ENCODE measurements around the gene CCDC68.

Gene CCDC68

GRCh38 chr18:54916507-54916906 lies 42.8 kb downstream of the CCDC68 start:
- Mint-ChIP-seq H3K36me3 (no peaks in the 10 kb centered on the region), H3K27me3 (no peaks in the 10 kb centered on the region), H3K4me1 (ENCODE audit: low read depth) (no peaks in the 10 kb centered on the region), H3K9me3 (ENCODE audit: low read depth) (no peaks in the 10 kb centered on the region), H3K27ac (no peak overlapping the region), H3K4me3 (no peak overlapping the region)

DNA sequence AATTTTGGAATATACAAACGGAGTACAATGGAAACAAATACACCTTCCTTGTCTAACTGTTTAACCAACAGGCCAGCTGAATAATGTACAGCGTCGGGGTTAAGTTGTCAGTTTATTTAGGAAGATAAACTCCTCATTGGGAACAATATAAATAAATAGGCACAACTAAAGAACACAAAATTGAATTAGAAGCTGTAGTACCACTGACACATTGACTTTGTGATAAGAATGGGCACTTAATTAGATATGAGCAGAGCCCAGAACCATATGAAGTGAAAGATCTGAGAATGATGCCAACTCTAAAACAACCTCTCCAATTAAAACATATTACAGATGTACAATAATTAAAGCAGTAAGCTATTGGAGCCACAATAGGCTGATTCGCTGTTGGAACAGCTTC lies 44.4 kb downstream of the CCDC68 start:
- no peaks in the 10 kb centered on the region for H3K9me3 Mint-ChIP-seq (ENCODE audit: low read depth)
- H3K27ac Mint-ChIP-seq, result no peak overlapping the region
- H3K36me3 Mint-ChIP-seq, result no peaks in the 10 kb centered on the region

DNA sequence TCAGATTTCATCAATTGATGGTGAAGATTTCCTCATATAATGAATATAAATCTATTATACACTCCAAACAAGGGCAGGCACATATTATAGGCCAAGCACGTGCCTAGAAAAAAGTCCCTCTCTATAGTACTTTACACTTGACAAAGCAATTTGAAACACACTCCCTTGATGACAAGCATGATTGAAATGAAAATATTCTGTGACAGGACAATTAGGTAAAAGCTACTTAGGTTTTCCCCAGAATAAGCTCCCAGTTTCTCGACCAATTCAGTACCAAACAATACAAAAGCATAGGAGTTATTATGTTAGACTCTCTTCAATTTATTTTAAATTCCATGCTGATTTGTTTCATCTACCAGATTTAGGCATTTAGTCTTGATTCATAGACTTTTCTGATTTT lies 47.7 kb downstream of the CCDC68 start:
- Mint-ChIP-seq H3K27ac (no peak overlapping the region), H3K36me3 (no peaks in the 10 kb centered on the region), H3K9me3 (ENCODE audit: low read depth) (no peaks in the 10 kb centered on the region), H3K4me3 (no peak overlapping the region), H3K27me3 (peaks cover 2% of the 10 kb centered on the region), H3K4me1 (ENCODE audit: low read depth) (no peaks in the 10 kb centered on the region)

More for the DNA sequence above, 44.4 kb downstream of the CCDC68 start:
- Mint-ChIP-seq H3K4me3 (no peak overlapping the region), H3K27me3 (no peaks in the 10 kb centered on the region), H3K4me1 (ENCODE audit: low read depth) (no peaks in the 10 kb centered on the region)

- H3K4me1 Mint-ChIP-seq (ENCODE audit: low read depth), result no peaks in the 10 kb centered on the region
- H3K27ac Mint-ChIP-seq, result no peak overlapping the region
- H3K36me3 Mint-ChIP-seq, result no peaks in the 10 kb centered on the region
- no peak overlapping the region for H3K4me3 Mint-ChIP-seq
- H3K9me3 Mint-ChIP-seq (ENCODE audit: low read depth), result no peaks in the 10 kb centered on the region
- peaks cover 2% of the 10 kb centered on the region for H3K27me3 Mint-ChIP-seq
Measured at GRCh38 chr18:54910161-54910919, 48.9 kb downstream of the CCDC68 start.

DNA sequence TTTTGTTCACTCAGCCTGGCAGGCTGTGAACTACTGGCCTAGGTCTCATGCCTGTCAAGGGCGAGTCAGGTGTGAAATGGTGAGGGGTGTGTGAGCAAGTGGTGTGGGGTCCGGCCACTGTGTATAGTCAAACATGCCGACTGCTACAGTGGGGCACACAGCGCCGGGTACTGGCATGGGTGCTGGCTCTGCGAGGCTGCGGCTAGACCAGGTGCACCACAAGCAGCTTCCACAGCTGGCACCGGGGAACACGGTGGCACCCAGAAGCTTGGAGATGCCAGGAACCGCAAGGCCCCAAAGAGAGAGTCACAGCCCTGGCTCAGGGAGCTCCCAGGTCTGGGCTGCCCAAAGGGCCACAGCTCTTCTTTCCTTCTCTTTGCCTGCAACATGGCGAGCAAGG lies 49.7 kb downstream of the CCDC68 start:
- Mint-ChIP-seq H3K27ac (no peak overlapping the region), H3K4me3 (no peak overlapping the region), H3K9me3 (ENCODE audit: low read depth) (no peaks in the 10 kb centered on the region), H3K27me3 (peaks cover 2% of the 10 kb centered on the region), H3K36me3 (no peaks in the 10 kb centered on the region), H3K4me1 (ENCODE audit: low read depth) (no peaks in the 10 kb centered on the region)

DNA sequence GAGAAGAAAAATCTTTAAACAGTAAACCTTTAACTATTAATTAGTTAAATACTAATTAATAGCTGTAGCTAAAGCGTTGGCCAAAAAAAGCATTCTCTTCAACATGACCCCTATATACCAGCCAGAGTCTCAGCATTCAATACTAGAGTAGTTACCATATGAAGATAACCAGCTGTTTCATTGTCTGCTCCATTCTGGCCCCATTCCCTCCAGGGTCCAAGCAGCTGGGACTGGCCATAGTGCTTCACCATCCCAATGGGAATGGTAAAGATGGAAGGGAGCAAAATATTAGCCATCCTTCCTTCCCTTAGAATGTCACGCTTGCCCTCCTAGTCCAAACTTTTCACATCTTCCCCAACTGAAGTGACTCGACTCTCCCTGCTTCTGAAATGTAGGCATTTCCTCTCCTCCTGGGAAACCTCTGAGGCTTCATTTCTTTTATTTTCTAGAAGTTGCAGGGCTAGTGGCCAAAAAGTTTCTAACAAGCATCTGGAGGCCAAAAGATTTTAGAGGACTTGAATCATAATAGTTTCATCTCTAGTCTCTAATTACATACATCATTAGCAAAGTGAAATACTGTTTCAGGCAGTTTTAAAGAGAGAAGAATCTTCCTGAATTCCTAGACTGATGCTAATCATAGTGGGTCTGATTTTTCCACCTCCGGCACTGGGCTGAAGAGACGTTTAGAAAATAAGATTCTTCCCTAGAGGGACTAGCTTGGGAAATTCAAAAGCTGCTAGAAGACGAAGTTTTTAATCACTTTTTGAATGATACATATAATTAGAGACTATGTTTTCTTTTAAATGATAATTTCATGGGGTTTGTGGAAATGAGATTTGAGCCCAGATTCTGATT lies 52.7 kb downstream of the CCDC68 start:
- Mint-ChIP-seq H3K27me3 (peaks cover 2% of the 10 kb centered on the region), H3K27ac (no peak overlapping the region), H3K36me3 (no peaks in the 10 kb centered on the region)

GRCh38 chr18:54905629-54906028 lies 53.6 kb downstream of the CCDC68 start:
- Mint-ChIP-seq H3K36me3 (no peaks in the 10 kb centered on the region), H3K9me3 (ENCODE audit: low read depth) (no peaks in the 10 kb centered on the region), H3K27ac (no peak overlapping the region), H3K4me1 (ENCODE audit: low read depth) (no peaks in the 10 kb centered on the region), H3K27me3 (peaks cover 2% of the 10 kb centered on the region), H3K4me3 (no peak overlapping the region)

More for the DNA sequence above, 52.7 kb downstream of the CCDC68 start:
- H3K4me3 Mint-ChIP-seq, result no peak overlapping the region
- no peaks in the 10 kb centered on the region for H3K9me3 Mint-ChIP-seq (ENCODE audit: low read depth)
- H3K4me1 Mint-ChIP-seq (ENCODE audit: low read depth), result no peaks in the 10 kb centered on the region

DNA sequence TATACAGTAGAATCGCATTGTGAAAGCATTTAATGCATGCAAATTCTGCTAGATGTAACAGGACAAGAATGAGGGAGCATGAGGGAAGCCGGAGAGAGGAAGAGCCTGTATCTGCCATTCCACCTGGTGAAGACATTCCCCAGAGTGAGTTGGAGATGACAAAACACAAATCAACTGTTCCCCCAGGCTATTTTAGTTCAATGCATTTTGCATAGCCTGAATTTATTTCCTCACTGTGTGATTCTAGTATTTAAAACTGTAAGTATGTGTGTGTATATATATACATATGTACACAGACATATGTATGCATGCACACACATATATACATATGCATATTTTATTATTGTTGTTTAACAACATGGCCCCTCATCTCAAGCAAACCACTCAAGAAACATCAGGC lies 54.7 kb downstream of the CCDC68 start:
- Mint-ChIP-seq H3K9me3 (ENCODE audit: low read depth) (no peaks in the 10 kb centered on the region), H3K4me3 (no peak overlapping the region), H3K4me1 (ENCODE audit: low read depth) (no peaks in the 10 kb centered on the region), H3K36me3 (no peaks in the 10 kb centered on the region), H3K27ac (no peak overlapping the region), H3K27me3 (peaks cover 3% of the 10 kb centered on the region)

GRCh38 chr18:54900290-54900689 lies 59.0 kb downstream of the CCDC68 start:
- H3K36me3 Mint-ChIP-seq, result no peaks in the 10 kb centered on the region
- no peak overlapping the region for H3K4me3 Mint-ChIP-seq
- peaks cover 1% of the 10 kb centered on the region for H3K27me3 Mint-ChIP-seq
- no peaks in the 10 kb centered on the region for H3K4me1 Mint-ChIP-seq (ENCODE audit: low read depth)
- no peak overlapping the region for H3K27ac Mint-ChIP-seq
- H3K9me3 Mint-ChIP-seq (ENCODE audit: low read depth), result no peaks in the 10 kb centered on the region

DNA sequence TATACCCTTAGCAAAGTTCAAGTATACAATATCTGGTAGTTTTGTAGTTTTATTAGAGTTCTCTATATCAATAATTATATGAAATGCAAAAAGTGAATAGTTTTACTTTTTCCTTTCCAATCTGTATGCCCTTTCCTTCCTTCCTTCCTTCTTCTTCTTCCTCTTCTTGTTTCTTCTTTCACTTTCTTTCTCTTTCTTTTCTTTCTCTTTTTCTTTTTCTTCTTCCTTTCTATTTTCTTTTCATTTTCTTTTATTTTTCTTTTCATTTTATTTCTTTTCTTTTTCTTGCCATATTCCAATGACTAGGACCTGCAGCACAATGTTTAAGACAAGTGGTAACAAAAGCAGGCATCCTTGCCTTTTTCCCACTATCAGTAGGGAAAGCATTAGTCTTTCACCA lies 59.8 kb downstream of the CCDC68 start:
- no peak overlapping the region for H3K27ac Mint-ChIP-seq
- no peaks in the 10 kb centered on the region for H3K4me1 Mint-ChIP-seq (ENCODE audit: low read depth)
- no peaks in the 10 kb centered on the region for H3K36me3 Mint-ChIP-seq
- no peaks in the 10 kb centered on the region for H3K9me3 Mint-ChIP-seq (ENCODE audit: low read depth)
- no peak overlapping the region for H3K4me3 Mint-ChIP-seq
- peaks cover 1% of the 10 kb centered on the region for H3K27me3 Mint-ChIP-seq

- H3K9me3 Mint-ChIP-seq (ENCODE audit: low read depth), result no peaks in the 10 kb centered on the region
- H3K36me3 Mint-ChIP-seq, result no peaks in the 10 kb centered on the region
- H3K27ac Mint-ChIP-seq, result no peak overlapping the region
- H3K4me1 Mint-ChIP-seq (ENCODE audit: low read depth), result no peaks in the 10 kb centered on the region
- H3K27me3 Mint-ChIP-seq, result peaks cover 1% of the 10 kb centered on the region
- no peak overlapping the region for H3K4me3 Mint-ChIP-seq
Measured at GRCh38 chr18:54888933-54889332, 70.3 kb downstream of the CCDC68 start.

GRCh38 chr18:54888378-54888777 lies 70.9 kb downstream of the CCDC68 start:
- Mint-ChIP-seq H3K9me3 (ENCODE audit: low read depth) (no peaks in the 10 kb centered on the region), H3K27ac (no peak overlapping the region), H3K27me3 (peaks cover 1% of the 10 kb centered on the region), H3K4me3 (no peak overlapping the region), H3K36me3 (no peaks in the 10 kb centered on the region), H3K4me1 (ENCODE audit: low read depth) (no peaks in the 10 kb centered on the region)

GRCh38 chr18:54883816-54884604 lies 75.3 kb downstream of the CCDC68 start:
- H3K36me3 Mint-ChIP-seq, result no peaks in the 10 kb centered on the region
- H3K9me3 Mint-ChIP-seq (ENCODE audit: low read depth), result no peaks in the 10 kb centered on the region
- no peak overlapping the region for H3K27ac Mint-ChIP-seq
- H3K4me1 Mint-ChIP-seq (ENCODE audit: low read depth), result no peaks in the 10 kb centered on the region
- no peak overlapping the region for H3K4me3 Mint-ChIP-seq
- peaks cover 3% of the 10 kb centered on the region for H3K27me3 Mint-ChIP-seq

DNA sequence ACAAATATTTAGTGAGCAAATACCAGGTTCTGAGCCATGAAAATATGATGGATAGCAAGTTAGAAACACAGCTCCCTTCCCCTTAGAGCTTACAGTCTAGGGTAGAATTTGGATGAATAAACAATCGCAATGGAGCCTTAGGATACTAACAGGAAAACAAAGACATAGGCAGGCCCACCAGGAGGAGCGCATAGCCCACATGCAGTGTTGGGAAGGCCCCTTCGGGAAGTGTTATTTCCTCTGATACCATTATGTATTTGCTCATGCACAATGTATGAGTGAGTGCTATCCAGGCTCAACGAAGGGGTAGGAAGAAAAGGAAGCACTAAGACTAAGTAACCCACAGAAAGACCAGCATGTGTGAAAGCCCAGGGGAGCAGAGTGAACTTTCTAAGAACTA lies 76.9 kb downstream of the CCDC68 start:
- Mint-ChIP-seq H3K4me1 (ENCODE audit: low read depth) (no peaks in the 10 kb centered on the region), H3K36me3 (no peaks in the 10 kb centered on the region), H3K9me3 (ENCODE audit: low read depth) (no peaks in the 10 kb centered on the region), H3K27me3 (peaks cover 3% of the 10 kb centered on the region), H3K27ac (no peak overlapping the region), H3K4me3 (no peak overlapping the region)

- no peaks in the 10 kb centered on the region for H3K36me3 Mint-ChIP-seq
- H3K4me1 Mint-ChIP-seq (ENCODE audit: low read depth), result no peaks in the 10 kb centered on the region
- peaks cover 3% of the 10 kb centered on the region for H3K27me3 Mint-ChIP-seq
- no peak overlapping the region for H3K27ac Mint-ChIP-seq
- no peak overlapping the region for H3K4me3 Mint-ChIP-seq
- no peaks in the 10 kb centered on the region for H3K9me3 Mint-ChIP-seq (ENCODE audit: low read depth)
Measured at GRCh38 chr18:54881229-54881768, 78.0 kb downstream of the CCDC68 start.

Measured in activated naive CD8-positive, alpha-beta T cell (primary cell).